Measurements from ENCODE around the gene MORN4.

DNA sequence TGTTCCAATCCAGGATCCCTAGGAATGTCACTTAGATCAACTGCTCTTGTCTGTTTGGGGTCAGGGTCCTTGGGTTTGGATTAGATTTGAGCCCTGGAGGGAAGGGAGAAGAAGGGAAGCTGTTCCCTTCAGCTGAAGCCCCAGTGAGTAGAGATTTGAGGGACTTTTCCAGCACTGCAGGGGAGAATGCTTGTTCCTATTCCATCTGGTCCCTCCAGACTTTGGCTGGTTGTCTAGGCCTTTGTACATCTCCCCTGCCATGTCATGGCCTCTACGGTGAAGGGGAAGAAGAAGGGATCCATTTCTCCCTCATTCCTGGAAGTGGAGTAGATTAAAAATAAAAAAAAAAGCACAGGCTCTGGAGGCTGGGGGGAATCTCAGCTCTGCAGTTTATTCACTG, 32.7 kb downstream of the MORN4 start:
- TF ChIP-seq, protein P1, sequence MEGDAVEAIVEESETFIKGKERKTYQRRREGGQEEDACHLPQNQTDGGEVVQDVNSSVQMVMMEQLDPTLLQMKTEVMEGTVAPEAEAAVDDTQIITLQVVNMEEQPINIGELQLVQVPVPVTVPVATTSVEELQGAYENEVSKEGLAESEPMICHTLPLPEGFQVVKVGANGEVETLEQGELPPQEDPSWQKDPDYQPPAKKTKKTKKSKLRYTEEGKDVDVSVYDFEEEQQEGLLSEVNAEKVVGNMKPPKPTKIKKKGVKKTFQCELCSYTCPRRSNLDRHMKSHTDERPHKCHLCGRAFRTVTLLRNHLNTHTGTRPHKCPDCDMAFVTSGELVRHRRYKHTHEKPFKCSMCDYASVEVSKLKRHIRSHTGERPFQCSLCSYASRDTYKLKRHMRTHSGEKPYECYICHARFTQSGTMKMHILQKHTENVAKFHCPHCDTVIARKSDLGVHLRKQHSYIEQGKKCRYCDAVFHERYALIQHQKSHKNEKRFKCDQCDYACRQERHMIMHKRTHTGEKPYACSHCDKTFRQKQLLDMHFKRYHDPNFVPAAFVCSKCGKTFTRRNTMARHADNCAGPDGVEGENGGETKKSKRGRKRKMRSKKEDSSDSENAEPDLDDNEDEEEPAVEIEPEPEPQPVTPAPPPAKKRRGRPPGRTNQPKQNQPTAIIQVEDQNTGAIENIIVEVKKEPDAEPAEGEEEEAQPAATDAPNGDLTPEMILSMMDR (conservative IDR thresholded peaks at IDR 0.05): no peak
- no peak for TF ChIP-seq ZFX (IDR thresholded peaks at IDR 0.05)

All from C4-2B (cell line).